HG03060 (cell line): ENCODE data around the gene PRMT3.
"Not testable (repeated sequence)": the region's sequence is repeated elsewhere in the genome, so short reads cannot be mapped to it uniquely, and the experiment has no call there.

Experiments used
- ATAC-seq: cut with Tn5 transposase; IDR thresholded peaks from one replicate; pipeline ENCODE4 v1.9.1; 2021; ENCODE audit warnings: low read depth, moderate number of reproducible peaks; ENCODE audit not compliant: unreplicated experiment

Gene PRMT3

GRCh38 chr11:20497124-20497792 is 109.7 kb downstream of the PRMT3 start:
- no peak for ATAC-seq

GRCh38 chr11:20501252-20501651 is 113.7 kb downstream of the PRMT3 start:
- ATAC-seq = peak; percentile 59

- ATAC-seq = no peak
Observed at GRCh38 chr11:20501971-20502370, 114.5 kb downstream of the PRMT3 start.

- ATAC-seq = no peak
Observed at GRCh38 chr11:20511982-20512381, 124.5 kb downstream of the PRMT3 start.

- ATAC-seq = no peak
Observed at GRCh38 chr11:20512869-20513268, 125.4 kb downstream of the PRMT3 start.

- ATAC-seq = no peak
Observed at GRCh38 chr11:20518323-20518834, 130.9 kb downstream of the PRMT3 start.

- ATAC-seq = no peak
Observed at GRCh38 chr11:20522536-20522935, 135.0 kb downstream of the PRMT3 start.

- no peak for ATAC-seq
Observed at GRCh38 chr11:20529757-20530156, 142.2 kb downstream of the PRMT3 start.

GRCh38 chr11:20530942-20531703 is 143.6 kb downstream of the PRMT3 start:
- no peak for ATAC-seq

- no peak for ATAC-seq
Observed at GRCh38 chr11:20535271-20535881, 147.9 kb downstream of the PRMT3 start.

- ATAC-seq = no peak
Observed at GRCh38 chr11:20536365-20536764, 148.8 kb downstream of the PRMT3 start.

GRCh38 chr11:20536784-20537183 is 149.3 kb downstream of the PRMT3 start:
- ATAC-seq = no peak

- ATAC-seq = no peak
Observed at GRCh38 chr11:20541503-20541902, 154.0 kb downstream of the PRMT3 start.

GRCh38 chr11:20544603-20545237 is 157.2 kb downstream of the PRMT3 start:
- no peak for ATAC-seq

- no peak for ATAC-seq
Observed at GRCh38 chr11:20547411-20547810, 159.9 kb downstream of the PRMT3 start.

GRCh38 chr11:20551096-20551495 is 163.6 kb downstream of the PRMT3 start:
- ATAC-seq = no peak

- no peak for ATAC-seq
Observed at GRCh38 chr11:20555783-20556182, 168.3 kb downstream of the PRMT3 start.

GRCh38 chr11:20556396-20556795 is 168.9 kb downstream of the PRMT3 start:
- ATAC-seq = not testable (repeated sequence)

GRCh38 chr11:20558741-20559140 is 171.2 kb downstream of the PRMT3 start:
- no peak for ATAC-seq
